ENCODE results near the gene SLFN13. TPM values are rescaled to one million over a fixed set of nuclear protein-coding genes. Genes with fewer than 3 reads are reported as not detected.
"Not testable (repeated sequence)": the region's sequence is repeated elsewhere in the genome, so short reads cannot be mapped to it uniquely, and the experiment has no call there.

Gene SLFN13
- total RNA-seq, 3 donors from 2014 or later: 5.8 to 12.9 (median 8.2) TPM

- H3K36me3 ChIP-seq (ENCODE audit: low read depth): no peaks in the 10 kb centered on the region
- DNase-seq (no peak), ATAC-seq (no peak)
- no peaks in the 10 kb centered on the region for H3K4me1 ChIP-seq (ENCODE audit: low read depth)
- no peak overlapping the region for H3K4me3 ChIP-seq
- intact Hi-C loops (cut with DNase I, micrococcal nuclease): no loop called here
- TF ChIP-seq, protein P1, sequence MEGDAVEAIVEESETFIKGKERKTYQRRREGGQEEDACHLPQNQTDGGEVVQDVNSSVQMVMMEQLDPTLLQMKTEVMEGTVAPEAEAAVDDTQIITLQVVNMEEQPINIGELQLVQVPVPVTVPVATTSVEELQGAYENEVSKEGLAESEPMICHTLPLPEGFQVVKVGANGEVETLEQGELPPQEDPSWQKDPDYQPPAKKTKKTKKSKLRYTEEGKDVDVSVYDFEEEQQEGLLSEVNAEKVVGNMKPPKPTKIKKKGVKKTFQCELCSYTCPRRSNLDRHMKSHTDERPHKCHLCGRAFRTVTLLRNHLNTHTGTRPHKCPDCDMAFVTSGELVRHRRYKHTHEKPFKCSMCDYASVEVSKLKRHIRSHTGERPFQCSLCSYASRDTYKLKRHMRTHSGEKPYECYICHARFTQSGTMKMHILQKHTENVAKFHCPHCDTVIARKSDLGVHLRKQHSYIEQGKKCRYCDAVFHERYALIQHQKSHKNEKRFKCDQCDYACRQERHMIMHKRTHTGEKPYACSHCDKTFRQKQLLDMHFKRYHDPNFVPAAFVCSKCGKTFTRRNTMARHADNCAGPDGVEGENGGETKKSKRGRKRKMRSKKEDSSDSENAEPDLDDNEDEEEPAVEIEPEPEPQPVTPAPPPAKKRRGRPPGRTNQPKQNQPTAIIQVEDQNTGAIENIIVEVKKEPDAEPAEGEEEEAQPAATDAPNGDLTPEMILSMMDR (IDR thresholded peaks at IDR 0.05): no peak
- H3K9me3 ChIP-seq: no peaks in the 10 kb centered on the region
Observed at GRCh38 chr17:35468475-35468874, 19.9 kb upstream of the SLFN13 start.

DNA sequence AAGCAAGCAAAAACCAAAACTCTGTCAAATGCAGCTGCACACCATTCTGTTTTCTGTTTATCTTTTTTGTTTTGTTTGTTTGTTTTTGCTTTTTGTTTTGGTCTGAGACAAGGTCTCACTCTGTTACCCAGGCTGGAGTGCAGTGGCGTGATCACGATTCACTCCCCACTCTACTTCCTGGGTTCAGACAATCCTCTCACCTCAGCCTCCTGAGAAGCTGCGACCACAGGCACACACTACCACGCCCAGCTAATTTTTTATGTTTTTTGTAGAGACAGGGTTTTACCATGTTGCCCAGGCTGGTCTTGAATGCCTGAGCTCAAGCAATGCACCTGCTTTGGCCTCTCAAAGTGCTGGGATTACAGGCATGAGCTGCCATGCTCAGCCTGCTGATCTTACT lies 19.3 kb upstream of the SLFN13 start:
- no peaks in the 10 kb centered on the region for H3K4me1 ChIP-seq (ENCODE audit: low read depth)
- intact Hi-C loops (cut with DNase I, micrococcal nuclease): no loop called here
- TF ChIP-seq, protein P1 (IDR thresholded peaks at IDR 0.05): no peak
- no peaks in the 10 kb centered on the region for H3K36me3 ChIP-seq (ENCODE audit: low read depth)
- ATAC-seq: peak; percentile 40
- no peak overlapping the region for H3K4me3 ChIP-seq
- DNase-seq: no peak
- H3K9me3 ChIP-seq: no peaks in the 10 kb centered on the region

DNA sequence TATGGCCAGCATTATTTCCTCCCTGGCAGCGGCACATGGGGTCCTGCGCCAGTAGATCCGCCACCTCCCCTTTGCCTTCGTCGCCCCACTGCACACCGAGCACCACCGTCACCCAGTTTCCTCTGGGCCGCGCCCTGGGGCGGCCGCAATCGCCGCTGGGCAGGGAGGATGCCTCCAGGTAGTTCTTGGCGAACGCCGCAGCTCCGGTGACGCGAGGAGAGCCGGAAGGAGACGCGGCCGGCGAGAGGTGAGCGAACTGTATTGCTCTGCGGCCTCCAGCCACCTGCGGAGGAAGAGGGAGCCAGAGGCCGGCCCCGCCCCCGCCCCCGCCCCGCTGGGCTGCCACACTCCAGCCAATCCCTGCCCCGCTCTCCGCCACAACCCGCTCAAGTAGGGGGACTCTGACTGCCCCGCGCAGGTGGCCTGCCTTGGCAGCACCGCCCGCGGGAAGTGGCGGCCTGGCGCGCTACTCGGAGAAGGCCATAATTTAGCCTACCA lies 11.8 kb upstream of the SLFN13 start:
- TF ChIP-seq, protein P1 (IDR thresholded peaks at IDR 0.05): no peak
- Histone ChIP-seq H3K4me3 (no peak overlapping the region), H3K36me3 (ENCODE audit: low read depth) (no peaks in the 10 kb centered on the region), H3K9me3 (no peaks in the 10 kb centered on the region), H3K4me1 (ENCODE audit: low read depth) (no peaks in the 10 kb centered on the region)
- ATAC-seq: peak; percentile 97
- intact Hi-C loops (cut with DNase I, micrococcal nuclease): no loop called here
- DNase-seq: peak; percentile 74 to 91 (median 86)

DNA sequence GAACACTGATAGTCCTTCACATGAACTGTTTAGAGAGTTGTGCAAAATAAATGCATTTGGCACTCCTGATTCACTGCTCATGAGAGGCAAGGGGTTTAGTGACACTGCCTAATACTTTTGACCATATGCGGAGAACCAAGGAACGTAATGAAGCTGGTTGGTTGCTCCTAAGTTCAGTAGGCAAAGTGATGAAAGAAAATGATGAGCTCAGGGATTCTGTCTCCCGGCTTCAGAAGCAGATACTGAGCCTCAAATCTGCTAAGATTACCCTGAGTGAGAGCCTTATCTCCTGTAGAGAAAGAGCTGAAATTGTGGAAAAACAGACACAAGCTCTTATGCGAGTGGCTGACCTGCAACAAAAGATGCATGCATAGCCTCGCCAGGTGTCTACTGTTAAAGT lies 5.5 kb upstream of the SLFN13 start:
- H3K9me3 ChIP-seq; H3K4me3 ChIP-seq; H3K4me1 ChIP-seq (ENCODE audit: low read depth); ATAC-seq; DNase-seq; H3K36me3 ChIP-seq (ENCODE audit: low read depth); intact Hi-C loops (cut with DNase I, micrococcal nuclease): not testable (repeated sequence)

DNA sequence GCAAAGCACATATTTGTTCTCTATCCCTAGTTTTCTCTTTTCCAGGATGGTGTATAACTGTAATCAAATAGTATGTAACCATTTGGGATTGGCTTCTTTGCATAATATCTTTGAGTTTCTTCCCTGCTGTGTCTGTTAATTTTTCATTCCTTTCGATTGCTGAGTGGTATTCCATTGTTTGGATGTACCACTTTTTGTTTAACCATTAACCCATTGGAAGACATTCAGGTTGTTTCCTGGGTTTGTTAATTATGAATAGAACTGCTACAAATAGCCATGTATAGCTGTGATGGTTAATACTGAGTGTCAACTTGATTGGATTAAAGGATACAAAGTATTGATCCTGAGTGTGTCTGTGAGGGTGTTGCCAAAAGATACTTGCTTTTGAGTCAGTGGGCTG lies 4.6 kb upstream of the SLFN13 start:
- Histone ChIP-seq H3K4me3 (no peak overlapping the region), H3K4me1 (ENCODE audit: low read depth) (peaks cover 1% of the 10 kb centered on the region), H3K9me3 (no peaks in the 10 kb centered on the region), H3K36me3 (ENCODE audit: low read depth) (no peaks in the 10 kb centered on the region)
- no peak for ATAC-seq
- TF ChIP-seq, protein P1 (IDR thresholded peaks at IDR 0.05): no peak
- intact Hi-C loops (cut with DNase I, micrococcal nuclease): no loop called here
- no peak for DNase-seq

- DNase-seq (peak; percentile 7 to 70 (median 34)), ATAC-seq (peak; percentile 41)
- no peak overlapping the region for H3K4me3 ChIP-seq
- H3K9me3 ChIP-seq: no peaks in the 10 kb centered on the region
- no peaks in the 10 kb centered on the region for H3K36me3 ChIP-seq (ENCODE audit: low read depth)
- intact Hi-C loops (cut with DNase I, micrococcal nuclease): no loop called here
- TF ChIP-seq, protein P1 (IDR thresholded peaks at IDR 0.05): no peak
- H3K4me1 ChIP-seq (ENCODE audit: low read depth): peaks cover 8% of the 10 kb centered on the region
Observed at GRCh38 chr17:35449371-35449931, 885 bp upstream of the SLFN13 start.

Data from mucosa of descending colon (tissue), 3 donors.